Nephron progenitor cell (in vitro differentiated cells): ENCODE results near the gene ZNF846.
A peak's percentile ranks its signal among the peaks of the same experiment; 100 is the strongest.

Source experiments
- DNase-seq: peaks from one replicate; pipeline ENCODE4 v3.0.0; 2021
- H3K27ac Mint-ChIP-seq: 2 replicates; pipeline ENCODE4 v1.8.0; 2021; ENCODE audit warnings: mild to moderate bottlenecking, moderate library complexity, mixed read lengths
- H3K27me3 Mint-ChIP-seq: 2 replicates; pipeline ENCODE4 v1.8.0; 2021; ENCODE audit warnings: mild to moderate bottlenecking, low read depth, mixed read lengths; ENCODE audit not compliant: poor library complexity
- H3K36me3 Mint-ChIP-seq: 2 replicates; pipeline ENCODE4 v1.8.0; 2021; ENCODE audit warnings: low read depth, mixed read lengths
- H3K4me1 Mint-ChIP-seq: 2 replicates; pipeline ENCODE4 v1.8.0; 2021; ENCODE audit warnings: mixed read lengths
- H3K4me3 Mint-ChIP-seq: 2 replicates; pipeline ENCODE4 v1.8.0; 2021; ENCODE audit warnings: mild to moderate bottlenecking, moderate library complexity, mixed read lengths
- H3K9me3 Mint-ChIP-seq: 2 replicates; pipeline ENCODE4 v1.8.0; 2021; ENCODE audit warnings: mild to moderate bottlenecking, moderate library complexity, mixed read lengths
- TF ChIP-seq, protein P1 (sequence below): fragments of 200-600 bp; sonication (generic); IDR thresholded peaks from 2 replicates; pipeline ENCODE4 v1.5.0; 2021; ENCODE audit warnings: antibody characterized with exemption

The ZNF846 gene

GRCh38 chr19:9768175-9769112 lies at the start of gene ZNF846:
Gene ZNF846, minus strand, starts transcription at chr19:9768738. Its CDS starts 3,788 bp downstream, at chr19:9764950.
- Mint-ChIP-seq H3K4me1 (peaks cover 10% of the 10 kb centered on the region), H3K27me3 (no peaks in the 10 kb centered on the region), H3K27ac (peak within 1 kb of the TSS; percentile 98), H3K9me3 (peaks cover 50% of the 10 kb centered on the region), H3K4me3 (peak within 1 kb of the TSS; percentile 96), H3K36me3 (peaks cover 73% of the 10 kb centered on the region)
- TF ChIP-seq, protein P1, sequence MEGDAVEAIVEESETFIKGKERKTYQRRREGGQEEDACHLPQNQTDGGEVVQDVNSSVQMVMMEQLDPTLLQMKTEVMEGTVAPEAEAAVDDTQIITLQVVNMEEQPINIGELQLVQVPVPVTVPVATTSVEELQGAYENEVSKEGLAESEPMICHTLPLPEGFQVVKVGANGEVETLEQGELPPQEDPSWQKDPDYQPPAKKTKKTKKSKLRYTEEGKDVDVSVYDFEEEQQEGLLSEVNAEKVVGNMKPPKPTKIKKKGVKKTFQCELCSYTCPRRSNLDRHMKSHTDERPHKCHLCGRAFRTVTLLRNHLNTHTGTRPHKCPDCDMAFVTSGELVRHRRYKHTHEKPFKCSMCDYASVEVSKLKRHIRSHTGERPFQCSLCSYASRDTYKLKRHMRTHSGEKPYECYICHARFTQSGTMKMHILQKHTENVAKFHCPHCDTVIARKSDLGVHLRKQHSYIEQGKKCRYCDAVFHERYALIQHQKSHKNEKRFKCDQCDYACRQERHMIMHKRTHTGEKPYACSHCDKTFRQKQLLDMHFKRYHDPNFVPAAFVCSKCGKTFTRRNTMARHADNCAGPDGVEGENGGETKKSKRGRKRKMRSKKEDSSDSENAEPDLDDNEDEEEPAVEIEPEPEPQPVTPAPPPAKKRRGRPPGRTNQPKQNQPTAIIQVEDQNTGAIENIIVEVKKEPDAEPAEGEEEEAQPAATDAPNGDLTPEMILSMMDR, result no peak
- DNase-seq, result peak; percentile 92

GRCh38 chr19:9818175-9818733 lies 49.7 kb upstream of the ZNF846 start:
- TF ChIP-seq, protein P1, result no peak
- DNase-seq, result no peak
- H3K4me1 Mint-ChIP-seq, result peaks cover 20% of the 10 kb centered on the region
- H3K27ac Mint-ChIP-seq, result peak overlapping the region; percentile 97
- H3K27me3 Mint-ChIP-seq, result no peaks in the 10 kb centered on the region
- H3K9me3 Mint-ChIP-seq, result peaks cover 31% of the 10 kb centered on the region
- H3K36me3 Mint-ChIP-seq, result peaks cover 36% of the 10 kb centered on the region
- peak overlapping the region; percentile 89 for H3K4me3 Mint-ChIP-seq

GRCh38 chr19:9811139-9811538 lies 42.6 kb upstream of the ZNF846 start:
- Mint-ChIP-seq H3K36me3 (peaks cover 43% of the 10 kb centered on the region), H3K9me3 (peaks cover 21% of the 10 kb centered on the region), H3K4me3 (no peak overlapping the region), H3K27me3 (no peaks in the 10 kb centered on the region), H3K27ac (no peak overlapping the region), H3K4me1 (no peaks in the 10 kb centered on the region)
- TF ChIP-seq, protein P1, result no peak
- DNase-seq, result no peak

DNA sequence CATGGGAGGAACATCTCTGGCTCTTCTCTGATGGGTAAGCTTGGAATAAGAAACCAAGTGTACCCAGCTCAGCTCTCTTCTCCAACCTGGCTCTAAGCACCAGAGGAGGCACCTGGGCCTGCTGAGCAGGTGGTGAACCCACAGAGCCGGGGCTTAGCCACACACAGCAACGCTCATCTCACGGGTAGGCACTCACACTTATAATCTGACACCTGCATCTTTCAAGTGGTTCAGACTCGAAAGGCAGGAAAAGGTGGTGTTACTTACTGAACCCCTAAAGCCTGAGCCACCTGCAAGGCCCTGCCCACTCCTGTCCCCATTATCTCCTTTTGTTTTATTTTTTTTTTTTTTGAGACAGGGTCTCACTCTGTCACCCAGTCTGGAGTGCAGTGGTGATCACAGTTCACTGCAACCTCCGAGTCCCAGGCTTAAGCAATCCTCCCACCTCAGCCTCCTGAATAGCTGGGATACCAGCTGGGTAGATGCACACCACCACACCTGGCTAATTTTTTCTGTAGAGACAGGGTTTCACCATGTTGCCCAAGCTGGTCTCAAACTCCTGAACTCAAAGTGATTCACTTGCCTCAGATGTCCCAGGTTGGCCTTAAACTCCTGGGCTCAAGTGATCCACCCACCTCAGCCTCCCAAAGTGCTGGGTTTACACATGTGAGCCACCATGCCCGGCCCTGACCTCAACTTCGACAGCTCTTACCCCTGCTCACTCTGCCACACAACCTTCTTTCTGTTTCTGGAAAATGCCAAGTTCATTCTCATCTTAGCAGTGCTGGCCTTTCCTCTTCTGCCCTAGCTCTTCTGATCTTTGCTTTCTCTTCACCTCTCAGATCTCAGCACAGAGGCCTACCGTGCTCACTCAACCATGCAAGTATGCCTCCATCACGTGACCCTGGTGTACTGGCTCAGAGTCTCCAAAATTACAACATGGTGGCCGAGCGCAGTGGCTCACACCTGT lies 40.6 kb upstream of the ZNF846 start:
- H3K27ac Mint-ChIP-seq, result no peak overlapping the region
- TF ChIP-seq, protein P1, result no peak
- H3K4me1 Mint-ChIP-seq, result no peaks in the 10 kb centered on the region
- no peaks in the 10 kb centered on the region for H3K27me3 Mint-ChIP-seq
- H3K9me3 Mint-ChIP-seq, result peaks cover 4% of the 10 kb centered on the region
- H3K36me3 Mint-ChIP-seq, result peaks cover 27% of the 10 kb centered on the region
- no peak overlapping the region for H3K4me3 Mint-ChIP-seq
- no peak for DNase-seq

GRCh38 chr19:9806803-9807202 lies 38.3 kb upstream of the ZNF846 start:
- H3K36me3 Mint-ChIP-seq, result peaks cover 37% of the 10 kb centered on the region
- H3K27me3 Mint-ChIP-seq, result no peaks in the 10 kb centered on the region
- no peaks in the 10 kb centered on the region for H3K9me3 Mint-ChIP-seq
- H3K27ac Mint-ChIP-seq, result no peak overlapping the region
- no peaks in the 10 kb centered on the region for H3K4me1 Mint-ChIP-seq
- TF ChIP-seq, protein P1, result no peak
- no peak for DNase-seq
- H3K4me3 Mint-ChIP-seq, result no peak overlapping the region
